WTC11 (cell line): ENCODE data around the gene EXD3. TPM values are rescaled to one million over a fixed set of nuclear protein-coding genes. Genes with fewer than 3 reads are reported as not detected.
A peak's percentile ranks its signal among the peaks of the same experiment; 100 is the strongest.
"Not testable (repeated sequence)": the region's sequence is repeated elsewhere in the genome, so short reads cannot be mapped to it uniquely, and the experiment has no call there.

ENCODE experiments used
- ATAC-seq: fragments of 200-7000 bp; cut with Tn5 transposase; 2 replicates; pipeline ENCODE4 v1.10.0; 2021; ENCODE audit warnings: mild to moderate bottlenecking, moderate library complexity
- CTCF ChIA-PET: fragments of 300-600 bp; sonication (Branson Sonifier 250); formaldehyde crosslinking; loops from one replicate; lab custom pipeline; 2021; ENCODE audit warnings: antibody characterized with exemption; lab: Charles Lee
- POLR2A ChIA-PET: fragments of 350-600 bp; sonication (Branson Sonifier 250); formaldehyde crosslinking; loops from one replicate; lab custom pipeline; 2021; ENCODE audit warnings: antibody characterized with exemption; lab: Charles Lee
- DNase-seq: peaks from one replicate; pipeline ENCODE4 v3.0.0; 2021; ENCODE audit warnings: low spot score
- H3K27ac Mint-ChIP-seq: 2 replicates; pipeline ENCODE4 v1.8.0; 2021; ENCODE audit warnings: mixed read lengths
- H3K27me3 Mint-ChIP-seq: 2 replicates; pipeline ENCODE4 v1.8.0; 2021; ENCODE audit warnings: low read depth, mild to moderate bottlenecking, moderate library complexity, mixed read lengths
- H3K36me3 Mint-ChIP-seq: 2 replicates; pipeline ENCODE4 v1.8.0; 2021; ENCODE audit warnings: mixed read lengths
- H3K4me1 Mint-ChIP-seq: 2 replicates; pipeline ENCODE4 v1.8.0; 2022; ENCODE audit warnings: mixed read lengths
- H3K4me3 Mint-ChIP-seq: 2 replicates; pipeline ENCODE4 v1.8.0; 2021; ENCODE audit warnings: mild to moderate bottlenecking, moderate library complexity, mixed read lengths
- H3K9me3 Mint-ChIP-seq: 2 replicates; pipeline ENCODE4 v1.8.0; 2021; ENCODE audit warnings: mixed read lengths
- AR ChIP-seq: fragments of 250-450 bp; sonication (Bioruptor Pico); IDR thresholded peaks from 2 replicates; pipeline ENCODE4 v1.9.0; 2021; ENCODE audit warnings: mild to moderate bottlenecking
- CDX4 ChIP-seq: fragments of 250-450 bp; sonication (Bioruptor Pico); IDR thresholded peaks from 2 replicates; pipeline ENCODE4 v1.9.0; 2021; ENCODE audit warnings: moderate library complexity, mild to moderate bottlenecking, inconsistent platforms, borderline replicate concordance
- E2F1 ChIP-seq: sonication (generic); formaldehyde crosslinking; IDR thresholded peaks from 2 replicates; pipeline ENCODE4 v1.8.0; 2022; ENCODE audit warnings: mild to moderate bottlenecking, missing genetic modification reagents
- E2F4 ChIP-seq: sonication (generic); formaldehyde crosslinking; IDR thresholded peaks from 2 replicates; pipeline ENCODE4 v1.8.1; 2022; ENCODE audit warnings: low read depth, mild to moderate bottlenecking, moderate library complexity, missing genetic modification reagents, borderline replicate concordance
- GTF2I ChIP-seq: fragments of 250-450 bp; sonication (Bioruptor Pico); conservative IDR thresholded peaks from 2 replicates; pipeline ENCODE4 v1.4.0; 2021; ENCODE audit warnings: mild to moderate bottlenecking
- JAZF1 ChIP-seq: fragments of 250-450 bp; sonication (Bioruptor Pico); IDR thresholded peaks from 2 replicates; pipeline ENCODE4 v1.9.0; 2021; ENCODE audit warnings: moderate library complexity, mild to moderate bottlenecking, inconsistent platforms
- NFATC4 ChIP-seq: fragments of 250-450 bp; sonication (Bioruptor Pico); IDR thresholded peaks from 2 replicates; pipeline ENCODE4 v1.9.0; 2021; ENCODE audit warnings: mild to moderate bottlenecking
- OVOL2 ChIP-seq: fragments of 250-450 bp; sonication (Bioruptor Pico); IDR thresholded peaks from 2 replicates; pipeline ENCODE4 v1.9.0; 2021; ENCODE audit warnings: mild to moderate bottlenecking, borderline replicate concordance
- ZMAT4 ChIP-seq: fragments of 250-450 bp; sonication (Bioruptor Pico); IDR thresholded peaks from 2 replicates; pipeline ENCODE4 v1.9.0; 2021; ENCODE audit warnings: mild to moderate bottlenecking
- total RNA-seq: library from RNA; stranded (reverse); gene quantifications from 3 replicates; pipeline ENCODE4 v1.2.3, GENCODE V29; 2021

Gene EXD3
- total RNA-seq, 1 experiment from 2014 or later: 21.2 TPM

- Mint-ChIP-seq H3K27ac (no peak overlapping the region), H3K36me3 (peaks cover 8% of the 10 kb centered on the region; the same call in 1 of the 2 replicates)
- CTCF ChIA-PET: no interaction called here
These were observed 43.2 kb downstream of the EXD3 start for GRCh38 chr9:137379761-137380161.

GRCh38 chr9:137378688-137379410 is 44.1 kb downstream of the EXD3 start:
- H3K9me3 Mint-ChIP-seq, POLR2A ChIA-PET, H3K4me1 Mint-ChIP-seq, ATAC-seq, H3K27ac Mint-ChIP-seq, CTCF ChIA-PET, H3K36me3 Mint-ChIP-seq, H3K4me3 Mint-ChIP-seq: not testable (repeated sequence)
- peak; percentile 7 for DNase-seq
- peaks cover 16% of the 10 kb centered on the region for H3K27me3 Mint-ChIP-seq

More at GRCh38 chr9:137379761-137380161, 43.2 kb downstream of the EXD3 start:
- Mint-ChIP-seq H3K9me3 (0 out of 2 replicates have a peak, but pooled peaks cover 7% of the 10 kb centered on the region), H3K4me1 (peaks cover 3% of the 10 kb centered on the region; the same call in 1 of the 2 replicates), H3K27me3 (peaks cover 16% of the 10 kb centered on the region), H3K4me3 (no peak overlapping the region)
- no peak for TF ChIP-seq ZMAT4 (CRISPR knock-in tag)
- no peak for TF ChIP-seq E2F4 (CRISPR knock-in tag)
- no peak for TF ChIP-seq CDX4
- ATAC-seq (no peak), DNase-seq (peak; percentile 7)
- POLR2A ChIA-PET: no interaction called here

GRCh38 chr9:137376386-137376785 is 46.6 kb downstream of the EXD3 start:
- ChIA-PET CTCF (interaction anchor here (0.7 to 1.4 kb wide), 2 partner anchors 40 to 89 kb away, joined by 3 to 7 read pairs; no protein-coding TSS in a partner anchor), POLR2A (interaction anchor here (0.6 kb wide), 1 partner anchor 408 kb away, joined by 5 read pairs; no protein-coding TSS in a partner anchor)
- no peak for ATAC-seq
- Mint-ChIP-seq H3K4me1 (no peaks in the 10 kb centered on the region), H3K9me3 (0 out of 2 replicates have a peak, but pooled peaks cover 7% of the 10 kb centered on the region), H3K4me3 (no peak overlapping the region), H3K36me3 (peaks cover 8% of the 10 kb centered on the region; the same call in 1 of the 2 replicates), H3K27ac (no peak overlapping the region), H3K27me3 (peaks cover 16% of the 10 kb centered on the region)
- TF ChIP-seq OVOL2 (CRISPR knock-in tag) (no peak), GTF2I (CRISPR knock-in tag) (no peak), AR (CRISPR knock-in tag) (no peak), NFATC4 (CRISPR knock-in tag) (no peak), E2F1 (CRISPR knock-in tag) (no peak), JAZF1 (CRISPR knock-in tag) (no peak)
- peak; percentile 2 for DNase-seq
